Neural progenitor cell (in vitro differentiated cells): ENCODE data around the gene GMPPA. TPM values are rescaled to one million over a fixed set of nuclear protein-coding genes. Genes with fewer than 3 reads are reported as not detected.

Source experiments
- DNase-seq: peaks from one replicate; pipeline ENCODE4 v3.0.0-alpha.2; 2016; ENCODE audit warnings: low spot score
- H2AFZ ChIP-seq: fragments of 200-600 bp; sonication (generic); replicated peaks from 2 replicates; pipeline ENCODE4 v1.6.1; 2016; ENCODE audit warnings: antibody characterized with exemption
- H3F3A ChIP-seq: fragments of 200-600 bp; sonication (generic); 2 replicates; pipeline ENCODE4 v1.6.1; 2016; ENCODE audit warnings: antibody characterized with exemption, low read depth
- H3K27ac ChIP-seq: fragments of 200-600 bp; sonication (generic); 2 replicates; pipeline ENCODE4 v1.5.1; 2016; ENCODE audit warnings: mild to moderate bottlenecking
- H3K27me3 ChIP-seq: fragments of 200-600 bp; sonication (generic); 2 replicates; pipeline ENCODE4 v1.6.1; 2016; ENCODE audit warnings: mild to moderate bottlenecking, moderate library complexity
- H3K36me3 ChIP-seq: fragments of 200-600 bp; sonication (generic); 2 replicates; pipeline ENCODE4 v1.5.1; 2016
- H3K4me1 ChIP-seq: fragments of 200-600 bp; sonication (generic); 2 replicates; pipeline ENCODE4 v1.6.1; 2016; ENCODE audit warnings: mixed run types
- H3K4me2 ChIP-seq: fragments of 200-600 bp; sonication (generic); 2 replicates; pipeline ENCODE4 v1.6.1; 2016
- H3K4me3 ChIP-seq: fragments of 200-600 bp; sonication (generic); 2 replicates; pipeline ENCODE4 v1.5.1; 2016
- H3K79me2 ChIP-seq: fragments of 200-600 bp; sonication (generic); 2 replicates; pipeline ENCODE4 v1.6.1; 2016; ENCODE audit warnings: low read depth
- H3K9ac ChIP-seq: fragments of 200-600 bp; sonication (generic); 2 replicates; pipeline ENCODE4 v1.6.1; 2016
- H3K9me3 ChIP-seq: fragments of 200-600 bp; sonication (generic); 2 replicates; pipeline ENCODE4 v1.5.1; 2016; ENCODE audit warnings: low read depth
- H4K20me1 ChIP-seq: fragments of 200-600 bp; sonication (generic); 2 replicates; pipeline ENCODE4 v1.6.1; 2016; ENCODE audit warnings: low read depth
- H3K27ac Mint-ChIP-seq: 3 replicates; pipeline ENCODE4 v1.8.0; 2021; ENCODE audit warnings: mixed read lengths
- H3K27me3 Mint-ChIP-seq: 2 replicates; pipeline ENCODE4 v1.8.0; 2022; ENCODE audit warnings: low read depth, mild to moderate bottlenecking, inconsistent platforms, moderate library complexity, mixed read lengths; ENCODE audit not compliant: insufficient read depth
- H3K36me3 Mint-ChIP-seq: 3 replicates; pipeline ENCODE4 v1.8.0; 2021; ENCODE audit warnings: mixed read lengths
- H3K4me1 Mint-ChIP-seq: 3 replicates; pipeline ENCODE4 v1.8.0; 2021; ENCODE audit warnings: mixed read lengths
- H3K4me3 Mint-ChIP-seq: 3 replicates; pipeline ENCODE4 v1.8.0; 2021; ENCODE audit warnings: mild to moderate bottlenecking, moderate library complexity, mixed read lengths
- H3K9me3 Mint-ChIP-seq: 3 replicates; pipeline ENCODE4 v1.8.0; 2020; ENCODE audit warnings: mixed read lengths
- EZH2 ChIP-seq: fragments of 200-600 bp; sonication (generic); IDR thresholded peaks from 2 replicates; pipeline ENCODE4 v1.6.1; 2017; ENCODE audit warnings: antibody characterized with exemption, mild to moderate bottlenecking, moderate library complexity
- EZH2phosphoT487 ChIP-seq: fragments of 200-600 bp; sonication (generic); IDR thresholded peaks from 2 replicates; pipeline ENCODE4 v1.6.1; 2017; ENCODE audit warnings: antibody characterized with exemption
- total RNA-seq: library from RNA; depleted of rRNA; stranded (reverse); fragments of >200 nt; gene quantifications from 2 replicates; pipeline ENCODE4 v1.2.3, GENCODE V29; 2015; ENCODE audit warnings: low replicate concordance
- TF ChIP-seq, protein P1 (sequence below): fragments of 200-600 bp; sonication (generic); IDR thresholded peaks from 2 replicates; pipeline ENCODE4 v1.5.1; 2017; ENCODE audit warnings: antibody characterized with exemption, mild to moderate bottlenecking

GMPPA gene
- total RNA-seq, 1 donor from 2014 or later, result 49.3 TPM

DNA sequence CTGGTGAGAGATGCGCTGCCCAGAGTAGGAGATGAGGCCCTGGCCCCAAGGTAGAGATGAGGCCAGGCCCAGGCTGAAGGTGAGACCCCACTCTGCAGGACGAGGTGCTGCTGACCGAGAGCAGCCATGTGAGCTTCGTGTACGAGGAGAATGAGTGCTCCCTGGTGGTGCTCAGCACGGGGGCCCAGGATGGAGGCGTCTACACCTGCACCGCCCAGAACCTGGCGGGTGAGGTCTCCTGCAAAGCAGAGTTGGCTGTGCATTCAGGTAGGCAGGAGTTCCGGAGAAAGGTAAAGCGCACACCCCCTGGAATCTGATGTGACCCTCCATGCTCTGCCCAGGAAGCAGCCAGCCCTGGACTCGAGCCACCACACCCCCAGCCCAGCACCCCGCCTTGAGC lies 21.5 kb upstream of the GMPPA start:
- TF ChIP-seq, protein P1, sequence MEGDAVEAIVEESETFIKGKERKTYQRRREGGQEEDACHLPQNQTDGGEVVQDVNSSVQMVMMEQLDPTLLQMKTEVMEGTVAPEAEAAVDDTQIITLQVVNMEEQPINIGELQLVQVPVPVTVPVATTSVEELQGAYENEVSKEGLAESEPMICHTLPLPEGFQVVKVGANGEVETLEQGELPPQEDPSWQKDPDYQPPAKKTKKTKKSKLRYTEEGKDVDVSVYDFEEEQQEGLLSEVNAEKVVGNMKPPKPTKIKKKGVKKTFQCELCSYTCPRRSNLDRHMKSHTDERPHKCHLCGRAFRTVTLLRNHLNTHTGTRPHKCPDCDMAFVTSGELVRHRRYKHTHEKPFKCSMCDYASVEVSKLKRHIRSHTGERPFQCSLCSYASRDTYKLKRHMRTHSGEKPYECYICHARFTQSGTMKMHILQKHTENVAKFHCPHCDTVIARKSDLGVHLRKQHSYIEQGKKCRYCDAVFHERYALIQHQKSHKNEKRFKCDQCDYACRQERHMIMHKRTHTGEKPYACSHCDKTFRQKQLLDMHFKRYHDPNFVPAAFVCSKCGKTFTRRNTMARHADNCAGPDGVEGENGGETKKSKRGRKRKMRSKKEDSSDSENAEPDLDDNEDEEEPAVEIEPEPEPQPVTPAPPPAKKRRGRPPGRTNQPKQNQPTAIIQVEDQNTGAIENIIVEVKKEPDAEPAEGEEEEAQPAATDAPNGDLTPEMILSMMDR, result no peak
- no peak for TF ChIP-seq EZH2phosphoT487
- no peak for TF ChIP-seq EZH2
- Histone ChIP-seq H3K9ac (no peak overlapping the region), H3K79me2 (no peaks in the 10 kb centered on the region), H3K9me3 (no peaks in the 10 kb centered on the region), H3K4me2 (peak overlapping the region; percentile 88), H3K4me3 (peak overlapping the region; percentile 53), H3K27ac (no peak overlapping the region), H3K4me1 (peaks cover 5% of the 10 kb centered on the region), H4K20me1 (no peaks in the 10 kb centered on the region), H3K36me3 (no peaks in the 10 kb centered on the region), H2AFZ (peak overlapping the region; percentile 67), H3K27me3 (peaks cover 19% of the 10 kb centered on the region), H3F3A (no peaks in the 10 kb centered on the region)
- Mint-ChIP-seq H3K36me3 (peaks cover 3% of the 10 kb centered on the region), H3K4me1 (peaks cover 28% of the 10 kb centered on the region), H3K4me3 (peak overlapping the region; percentile 78), H3K27me3 (peaks cover 7% of the 10 kb centered on the region), H3K9me3 (no peaks in the 10 kb centered on the region), H3K27ac (peak overlapping the region; percentile 29)
- no peak for DNase-seq

DNA sequence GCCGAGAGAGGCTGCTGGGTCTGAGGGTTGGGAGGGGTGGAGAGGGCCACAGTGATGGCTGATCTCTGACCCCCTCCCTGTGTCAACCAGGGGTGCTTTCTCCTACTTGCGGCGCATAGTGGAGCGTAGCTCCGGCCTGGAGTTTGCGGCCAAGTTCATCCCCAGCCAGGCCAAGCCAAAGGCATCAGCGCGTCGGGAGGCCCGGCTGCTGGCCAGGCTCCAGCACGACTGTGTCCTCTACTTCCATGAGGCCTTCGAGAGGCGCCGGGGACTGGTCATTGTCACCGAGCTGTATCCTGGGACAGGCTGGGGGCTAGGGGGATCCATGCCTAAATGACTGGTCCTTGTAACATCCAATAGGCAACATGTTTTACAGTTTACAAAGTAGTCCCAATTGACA lies 20.9 kb upstream of the GMPPA start:
- Histone ChIP-seq H2AFZ (no peak overlapping the region), H3K27ac (no peak overlapping the region), H3K36me3 (no peaks in the 10 kb centered on the region), H3K9me3 (no peaks in the 10 kb centered on the region), H3F3A (no peaks in the 10 kb centered on the region), H3K79me2 (no peaks in the 10 kb centered on the region), H3K4me3 (no peak overlapping the region), H3K27me3 (peaks cover 26% of the 10 kb centered on the region), H3K9ac (no peak overlapping the region), H3K4me1 (peaks cover 5% of the 10 kb centered on the region), H3K4me2 (no peak overlapping the region), H4K20me1 (peaks cover 5% of the 10 kb centered on the region)
- TF ChIP-seq, protein P1, result no peak
- no peak for TF ChIP-seq EZH2phosphoT487
- TF ChIP-seq EZH2, result no peak
- Mint-ChIP-seq H3K27me3 (peaks cover 13% of the 10 kb centered on the region), H3K4me1 (peaks cover 28% of the 10 kb centered on the region), H3K27ac (no peak overlapping the region), H3K4me3 (no peak overlapping the region), H3K36me3 (peaks cover 3% of the 10 kb centered on the region), H3K9me3 (no peaks in the 10 kb centered on the region)
- no peak for DNase-seq

DNA sequence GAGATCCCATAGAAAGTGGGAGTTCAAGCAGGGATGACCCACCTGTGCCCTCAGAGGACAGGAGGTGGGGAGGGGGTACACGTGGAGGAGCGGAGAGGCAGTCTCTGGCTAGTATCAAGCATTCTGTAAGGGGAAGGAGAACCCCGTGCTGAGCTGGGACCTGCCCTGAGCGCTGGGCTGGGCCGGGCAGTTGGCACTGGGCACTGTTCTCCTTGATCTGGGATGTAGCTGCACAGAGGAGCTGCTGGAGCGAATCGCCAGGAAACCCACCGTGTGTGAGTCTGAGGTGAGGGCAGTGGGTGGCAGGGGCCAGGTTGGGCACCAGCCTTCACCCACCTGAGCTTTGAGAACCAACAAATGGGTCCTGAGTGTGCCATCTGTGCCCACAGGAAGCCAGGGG lies 19.8 kb upstream of the GMPPA start:
- TF ChIP-seq EZH2phosphoT487, result no peak
- no peak for TF ChIP-seq EZH2
- TF ChIP-seq, protein P1, result no peak
- Histone ChIP-seq H3K27ac (no peak overlapping the region), H3K9me3 (no peaks in the 10 kb centered on the region), H3K4me3 (no peak overlapping the region), H3K4me1 (peaks cover 5% of the 10 kb centered on the region), H2AFZ (no peak overlapping the region), H3K9ac (no peak overlapping the region), H3F3A (no peaks in the 10 kb centered on the region), H4K20me1 (peaks cover 14% of the 10 kb centered on the region), H3K4me2 (no peak overlapping the region), H3K36me3 (no peaks in the 10 kb centered on the region), H3K79me2 (no peaks in the 10 kb centered on the region), H3K27me3 (peaks cover 37% of the 10 kb centered on the region)
- Mint-ChIP-seq H3K9me3 (no peaks in the 10 kb centered on the region), H3K27me3 (peaks cover 18% of the 10 kb centered on the region), H3K36me3 (peaks cover 3% of the 10 kb centered on the region), H3K4me1 (peaks cover 30% of the 10 kb centered on the region), H3K4me3 (no peak overlapping the region), H3K27ac (no peak overlapping the region)
- DNase-seq, result no peak
